SK-MEL-5 (cell line): ENCODE results near the gene SHISA8. TPM values are rescaled to one million over a fixed set of nuclear protein-coding genes. Genes with fewer than 3 reads are reported as not detected.

ENCODE experiments used
- DNase-seq: peaks from one replicate; pipeline ENCODE4 v3.0.0-alpha.2; 2016; ENCODE audit warnings: low read depth, low spot score
- in situ Hi-C: cut with HindIII; loops from 2 replicates; pipeline ENCODE4 v1.10.0; 2016; ENCODE audit warnings: low sequenced_read_pairs, high pct_unique_total_duplicates, low pct_unique_long_range_greater_than_20kb
- total RNA-seq: library from RNA; depleted of rRNA; stranded (reverse); fragments of >200 nt; shearing (Covaris generic); gene quantifications from 2 replicates; pipeline ENCODE4 v1.2.3, GENCODE V29; 2014

The SHISA8 gene
- total RNA-seq, 1 experiment from 2014 or later: not detected

GRCh38 chr22:41906822-41907221 is 8.1 kb downstream of the SHISA8 start:
- in situ Hi-C loops: no loop called here
- no peak for DNase-seq

GRCh38 chr22:41905411-41906202 is 9.3 kb downstream of the SHISA8 start:
- no peak for DNase-seq

GRCh38 chr22:41904450-41905410 is 10.1 kb downstream of the SHISA8 start:
- DNase-seq: no peak
- in situ Hi-C loops: no loop called here

More at GRCh38 chr22:41905411-41906202, 9.3 kb downstream of the SHISA8 start:
- in situ Hi-C loops: no loop called here

- DNase-seq: no peak
- in situ Hi-C loops: no loop called here
These were observed 11.9 kb downstream of the SHISA8 start for GRCh38 chr22:41902932-41903421.

GRCh38 chr22:41902016-41902415 is 12.9 kb downstream of the SHISA8 start:
- DNase-seq: no peak
- in situ Hi-C loops: no loop called here

- no peak for DNase-seq
- in situ Hi-C loops: no loop called here
These were observed 14.1 kb downstream of the SHISA8 start for GRCh38 chr22:41900652-41901312.

- no peak for DNase-seq
- in situ Hi-C loops: no loop called here
These were observed 14.8 kb downstream of the SHISA8 start for GRCh38 chr22:41899992-41900651.

GRCh38 chr22:41899110-41899509 is 15.8 kb downstream of the SHISA8 start:
- no peak for DNase-seq
- in situ Hi-C loops: no loop called here

GRCh38 chr22:41898645-41899044 is 16.2 kb downstream of the SHISA8 start:
- DNase-seq: no peak
- in situ Hi-C loops: no loop called here

GRCh38 chr22:41893591-41894375 is 21.1 kb downstream of the SHISA8 start:
- in situ Hi-C loops: no loop called here
- DNase-seq: no peak

- in situ Hi-C loops: no loop called here
- DNase-seq: no peak
These were observed 22.2 kb downstream of the SHISA8 start for GRCh38 chr22:41892721-41893120.

- no peak for DNase-seq
- in situ Hi-C loops: no loop called here
These were observed 23.5 kb downstream of the SHISA8 start for GRCh38 chr22:41891407-41891806.

GRCh38 chr22:41888627-41889200 is 26.2 kb downstream of the SHISA8 start:
- in situ Hi-C loops: no loop called here
- DNase-seq: no peak

- in situ Hi-C loops: no loop called here
- DNase-seq: no peak
These were observed 29.4 kb downstream of the SHISA8 start for GRCh38 chr22:41885516-41885915.

GRCh38 chr22:41885116-41885515 is 29.8 kb downstream of the SHISA8 start:
- in situ Hi-C loops: no loop called here
- no peak for DNase-seq

GRCh38 chr22:41883400-41883799 is 31.5 kb downstream of the SHISA8 start:
- DNase-seq: no peak
- in situ Hi-C loops: no loop called here
